ENCODE measurements around the gene HIP1R. TPM values are rescaled to one million over a fixed set of nuclear protein-coding genes. Genes with fewer than 3 reads are reported as not detected.

HIP1R gene
- total and polyA plus RNA-seq, 2 of the 8 experiments (the other 6 are each of a cell fraction or from before 2014, with no cell fraction given): 11.2 to 14.5 TPM

DNA sequence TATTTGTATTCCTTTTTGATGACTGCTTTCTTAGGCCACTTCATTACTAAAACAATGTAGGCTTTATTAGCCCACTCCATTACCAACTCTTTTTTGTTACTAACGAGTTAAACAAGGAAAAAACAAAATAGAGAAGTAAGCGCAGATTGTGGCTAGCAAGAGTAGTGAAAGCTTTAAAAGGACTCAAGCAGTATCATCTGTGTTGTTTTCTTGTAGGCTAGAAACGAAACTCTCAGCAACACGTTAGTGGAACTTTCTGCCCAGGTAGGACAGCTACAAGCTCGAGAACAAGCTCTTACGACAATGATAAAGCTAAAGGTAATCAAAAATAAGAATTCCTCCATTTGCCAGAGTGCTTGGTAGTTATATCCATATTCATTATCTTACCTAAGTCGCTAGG, 49.8 kb upstream of the HIP1R start:
- Histone ChIP-seq H4K91ac (replicated peaks; ENCODE audit: insufficient read length, low read length) (no peak overlapping the region), H4K8ac (ENCODE audit: extremely low read depth, insufficient read depth, low read length) (no peak overlapping the region), H2BK20ac (ENCODE audit: low read length) (no peak overlapping the region), H3K56ac (replicated peaks; ENCODE audit: insufficient read length, low read depth, low read length) (no peak overlapping the region), H3K27me3 (replicated peaks in 1 of 4; ENCODE audit: control insufficient read depth in 3 of 4, extremely low read depth in 1 of 4, insufficient read depth in 3 of 4, low read length in 3 of 4) (no peaks in the 10 kb centered on the region), H3K79me2 (ENCODE audit: control insufficient read depth in 1 of 2, insufficient read depth in 2 of 2, low read length in 2 of 2) (no peaks in the 10 kb centered on the region), H3K27ac (ENCODE audit: low read depth, low read length) (no peak overlapping the region), H2BK120ac (replicated peaks; ENCODE audit: low read depth, low read length) (no peak overlapping the region), H3K36me3 (ENCODE audit: control insufficient read depth in 2 of 4, insufficient read depth in 4 of 4, low read length in 3 of 4) (no peaks in the 10 kb centered on the region), H3K18ac (ENCODE audit: extremely low read depth, low read length) (no peak overlapping the region), H3K9ac (replicated peaks in 1 of 4; ENCODE audit: extremely low read depth in 1 of 4, low read depth in 3 of 4, low read length in 3 of 4) (no peak overlapping the region), H3K23ac (ENCODE audit: insufficient read length) (no peak overlapping the region), H3K4ac (replicated peaks; ENCODE audit: insufficient read length, low read depth, low read length) (no peak overlapping the region), H3K4me1 (replicated peaks in 1 of 4; ENCODE audit: control insufficient read depth in 3 of 4, insufficient read depth in 4 of 4, low read length in 3 of 4) (peaks cover 0 to under 1% (median 0%) of the 10 kb centered on the region in 4 experiments; a peak in 1 of 7 replicates), H3K79me1 (ENCODE audit: low read depth, low read length) (no peaks in the 10 kb centered on the region), H2AK5ac (ENCODE audit: low read depth, low read length) (no peak overlapping the region), H3K4me2 (ENCODE audit: insufficient read depth in 1 of 2, low read depth in 2 of 2, low read length in 2 of 2) (no peak overlapping the region), H2BK5ac (ENCODE audit: low read depth, low read length) (no peak overlapping the region), H3K14ac (ENCODE audit: insufficient read length) (no peak overlapping the region), H2BK12ac (ENCODE audit: low read depth, low read length) (no peak overlapping the region), H4K5ac (ENCODE audit: insufficient read length, low read depth, low read length) (no peak overlapping the region), H3K9me3 (ENCODE audit: insufficient read depth in 2 of 2, low read depth in 1 of 2, low read length in 1 of 2) (no peaks in the 10 kb centered on the region), H3K23me2 (ENCODE audit: low read depth, low read length) (no peaks in the 10 kb centered on the region), H4K20me1 (replicated peaks in 1 of 2; ENCODE audit: control insufficient read depth in 1 of 2, insufficient read depth in 2 of 2, low read length in 2 of 2) (no peaks in the 10 kb centered on the region), H2AFZ (ENCODE audit: low read length) (no peak overlapping the region), H2BK15ac (ENCODE audit: low read length) (no peak overlapping the region), H3K4me3 (ENCODE audit: extremely low read depth in 1 of 4, insufficient read depth in 2 of 4, low read depth in 3 of 4, low read length in 4 of 4) (no peak overlapping the region)
- DNase-seq (ENCODE audit: low read depth in 1 of 2, low spot score in 2 of 2) (no peak), FAIRE-seq (no peak)
- ChIA-PET POLR2A (ENCODE audit: partially characterized antibody) (no interaction called here), CTCF (ENCODE audit: partially characterized antibody) (interaction anchor here (0.9 to 1.0 kb wide), 2 partner anchors 9 to 125 kb away, joined by 3 read pairs; no protein-coding TSS in a partner anchor)
- 85% methylated on average over 7 of the region's 7 CpGs; no CpG with 5 or more reads in 1 of the 2 experiments for WGBS, 2 experiments (ENCODE audit: extremely low coverage in 1 of 2, insufficient coverage in 1 of 2, insufficient read length in 1 of 2, insufficient replicate concordance in 2 of 2, low coverage in 1 of 2, low lambda C conversion rate in 2 of 2, missing lambda C conversion rate in 1 of 2)
- no peak for TF ChIP-seq RXRA (IDR thresholded peaks at IDR 0.05; ENCODE audit: insufficient read depth, low read depth, low read length)
